ENCODE data around the gene RAB36. TPM values are rescaled to one million over a fixed set of nuclear protein-coding genes. Genes with fewer than 3 reads are reported as not detected.

The RAB36 gene
- 1 to 10 TPM; 2.6 to 3.3 TPM for total RNA-seq
- polyA plus RNA-seq (2013, experiment 1 of 2): 6.8 TPM
- polyA plus RNA-seq (2013, experiment 2 of 2): 6.4 TPM
- long read RNA-seq, experiment 1, partial matches to known transcripts: 1 of 2 reads
- long read RNA-seq, experiment 1, other reads (novel, unspliced or antisense): 1 of 2 reads
- long read RNA-seq, experiment 2, partial matches to known transcripts: 0 of 5 reads
- long read RNA-seq, experiment 2, other reads (novel, unspliced or antisense): 3 of 5 reads
- long read RNA-seq, experiment 3, partial matches to known transcripts: 0 of 3 reads
- long read RNA-seq, experiment 3, other reads (novel, unspliced or antisense): 0 of 3 reads
- long read RNA-seq, experiment 4: 0 reads

- Histone ChIP-seq H3K4me3 (ENCODE audit: low read length) (peak within 1 kb of the TSS; percentile 74), H3K9me3 (ENCODE audit: control insufficient read depth, low read length) (no peaks in the 10 kb centered on the region), H3K9ac (ENCODE audit: extremely low read depth, low read length, poor library complexity, severe bottlenecking) (peak within 1 kb of the TSS; percentile 54), H3K36me3 (ENCODE audit: control insufficient read depth, insufficient read depth, low read length) (no peaks in the 10 kb centered on the region), H3K27me3 (ENCODE audit: control insufficient read depth, insufficient read depth, low read length, poor library complexity, severe bottlenecking) (no peaks in the 10 kb centered on the region), H3K27ac (ENCODE audit: low read depth, low read length) (peak within 1 kb of the TSS; percentile 83), H3K4me1 (ENCODE audit: control insufficient read depth, insufficient read depth, low read length) (peaks cover 4% of the 10 kb centered on the region)
- no peaks in the 10 kb centered on the region for H3K9me3 Mint-ChIP-seq
- peaks cover 3% of the 10 kb centered on the region for H3K36me3 Mint-ChIP-seq (ENCODE audit: low read depth)
- 13 to 25% methylated on average over 13 to 62 of the region's 62 CpGs for WGBS, 2 experiments (ENCODE audit: insufficient coverage in 1 of 2, insufficient read length in 1 of 2)
- no peak for TF ChIP-seq CTCF (conservative IDR thresholded peaks at IDR 0.05)
- H3K4me1 Mint-ChIP-seq: peaks cover 10% of the 10 kb centered on the region
- H3K27ac Mint-ChIP-seq: no peak within 1 kb of the TSS
- peaks cover 36% of the 10 kb centered on the region for H3K27me3 Mint-ChIP-seq (ENCODE audit: insufficient read depth)
- peak; percentile 100 for DNase-seq
- H3K4me3 Mint-ChIP-seq: peak within 1 kb of the TSS; percentile 61
These were observed at the start of gene RAB36 for GRCh38 chr22:23144932-23145877. Gene RAB36, plus strand, starts transcription at chr22:23145477. Its CDS starts 1,140 bp downstream, at chr22:23146617.

- H3K27ac ChIP-seq (ENCODE audit: low read depth, low read length): peak overlapping the region; percentile 86
- Mint-ChIP-seq H3K36me3 (ENCODE audit: low read depth) (peaks cover 3% of the 10 kb centered on the region), H3K4me1 (peaks cover 7% of the 10 kb centered on the region), H3K9me3 (no peaks in the 10 kb centered on the region), H3K27me3 (ENCODE audit: insufficient read depth) (no peaks in the 10 kb centered on the region), H3K4me3 (no peak overlapping the region), H3K27ac (no peak overlapping the region)
- WGBS, 2 experiments (ENCODE audit: insufficient coverage in 1 of 2, insufficient read length in 1 of 2): 92 to 93% methylated on average over 44 to 45 of the region's 45 CpGs
- no peaks in the 10 kb centered on the region for H3K9me3 ChIP-seq (ENCODE audit: control insufficient read depth, low read length)
- H3K9ac ChIP-seq (ENCODE audit: extremely low read depth, low read length, poor library complexity, severe bottlenecking): no peak overlapping the region
- H3K27me3 ChIP-seq (ENCODE audit: control insufficient read depth, insufficient read depth, low read length, poor library complexity, severe bottlenecking): no peaks in the 10 kb centered on the region
- no peak for TF ChIP-seq CTCF (conservative IDR thresholded peaks at IDR 0.05)
- no peaks in the 10 kb centered on the region for H3K36me3 ChIP-seq (ENCODE audit: control insufficient read depth, insufficient read depth, low read length)
- no peaks in the 10 kb centered on the region for H3K4me1 ChIP-seq (ENCODE audit: control insufficient read depth, insufficient read depth, low read length)
- no peak for DNase-seq
- no peak overlapping the region for H3K4me3 ChIP-seq (ENCODE audit: low read length)
These were observed 49.4 kb upstream of the RAB36 start for GRCh38 chr22:23095733-23096342.
